ENCODE data around the gene WFDC10B.

DNA sequence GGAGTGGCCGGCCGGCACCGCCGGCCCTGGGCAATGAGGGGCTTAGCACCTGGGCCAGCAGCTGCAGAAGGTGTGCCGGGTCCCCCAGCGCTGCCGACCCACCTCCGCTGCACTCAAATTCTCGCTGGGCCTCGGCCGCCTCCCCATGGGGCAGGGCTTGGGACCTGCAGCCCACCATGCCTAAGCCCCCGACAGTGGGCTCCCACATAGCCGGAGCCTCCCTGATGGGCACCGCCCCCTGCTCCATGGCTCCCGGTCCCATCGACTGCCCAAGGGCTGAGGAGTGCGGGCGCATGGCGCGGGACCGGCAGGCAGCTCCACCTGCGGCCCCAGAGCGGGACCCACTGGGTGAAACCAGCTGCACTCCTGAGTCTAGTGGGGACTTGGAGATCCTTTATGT, 31.2 kb upstream of the WFDC10B start:
- TF ChIP-seq NR2F1 (conservative IDR thresholded peaks at IDR 0.05) (no peak), WRNIP1 (IDR thresholded peaks at IDR 0.05; ENCODE audit: borderline replicate concordance, low read depth, low read length) (no peak), MYC (IDR thresholded peaks at IDR 0.05; ENCODE audit: insufficient read depth, insufficient read length, insufficient replicate concordance, low read length, severe bottlenecking) (no peak), KDM1A (IDR thresholded peaks at IDR 0.05; ENCODE audit: borderline replicate concordance) (no peak), CHD4 (IDR thresholded peaks at IDR 0.05) (no peak), USF2 (IDR thresholded peaks at IDR 0.05; ENCODE audit: borderline replicate concordance, low read depth, low read length) (no peak), SMARCA5 (IDR thresholded peaks at IDR 0.05) (no peak), CHD2 (IDR thresholded peaks at IDR 0.05; ENCODE audit: borderline replicate concordance, low read depth, low read length) (no peak), SREBF2 (IDR thresholded peaks at IDR 0.05; ENCODE audit: low read length) (no peak), NFIC (IDR thresholded peaks at IDR 0.05; ENCODE audit: low read depth, low read length) (no peak), HDAC6 (IDR thresholded peaks at IDR 0.05; ENCODE audit: unreplicated experiment) (no peak)
- TF ChIP-seq, protein P1, sequence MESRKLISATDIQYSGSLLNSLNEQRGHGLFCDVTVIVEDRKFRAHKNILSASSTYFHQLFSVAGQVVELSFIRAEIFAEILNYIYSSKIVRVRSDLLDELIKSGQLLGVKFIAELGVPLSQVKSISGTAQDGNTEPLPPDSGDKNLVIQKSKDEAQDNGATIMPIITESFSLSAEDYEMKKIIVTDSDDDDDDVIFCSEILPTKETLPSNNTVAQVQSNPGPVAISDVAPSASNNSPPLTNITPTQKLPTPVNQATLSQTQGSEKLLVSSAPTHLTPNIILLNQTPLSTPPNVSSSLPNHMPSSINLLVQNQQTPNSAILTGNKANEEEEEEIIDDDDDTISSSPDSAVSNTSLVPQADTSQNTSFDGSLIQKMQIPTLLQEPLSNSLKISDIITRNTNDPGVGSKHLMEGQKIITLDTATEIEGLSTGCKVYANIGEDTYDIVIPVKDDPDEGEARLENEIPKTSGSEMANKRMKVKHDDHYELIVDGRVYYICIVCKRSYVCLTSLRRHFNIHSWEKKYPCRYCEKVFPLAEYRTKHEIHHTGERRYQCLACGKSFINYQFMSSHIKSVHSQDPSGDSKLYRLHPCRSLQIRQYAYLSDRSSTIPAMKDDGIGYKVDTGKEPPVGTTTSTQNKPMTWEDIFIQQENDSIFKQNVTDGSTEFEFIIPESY (IDR thresholded peaks at IDR 0.05): no peak
- TF ChIP-seq, protein P2, sequence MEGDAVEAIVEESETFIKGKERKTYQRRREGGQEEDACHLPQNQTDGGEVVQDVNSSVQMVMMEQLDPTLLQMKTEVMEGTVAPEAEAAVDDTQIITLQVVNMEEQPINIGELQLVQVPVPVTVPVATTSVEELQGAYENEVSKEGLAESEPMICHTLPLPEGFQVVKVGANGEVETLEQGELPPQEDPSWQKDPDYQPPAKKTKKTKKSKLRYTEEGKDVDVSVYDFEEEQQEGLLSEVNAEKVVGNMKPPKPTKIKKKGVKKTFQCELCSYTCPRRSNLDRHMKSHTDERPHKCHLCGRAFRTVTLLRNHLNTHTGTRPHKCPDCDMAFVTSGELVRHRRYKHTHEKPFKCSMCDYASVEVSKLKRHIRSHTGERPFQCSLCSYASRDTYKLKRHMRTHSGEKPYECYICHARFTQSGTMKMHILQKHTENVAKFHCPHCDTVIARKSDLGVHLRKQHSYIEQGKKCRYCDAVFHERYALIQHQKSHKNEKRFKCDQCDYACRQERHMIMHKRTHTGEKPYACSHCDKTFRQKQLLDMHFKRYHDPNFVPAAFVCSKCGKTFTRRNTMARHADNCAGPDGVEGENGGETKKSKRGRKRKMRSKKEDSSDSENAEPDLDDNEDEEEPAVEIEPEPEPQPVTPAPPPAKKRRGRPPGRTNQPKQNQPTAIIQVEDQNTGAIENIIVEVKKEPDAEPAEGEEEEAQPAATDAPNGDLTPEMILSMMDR (IDR thresholded peaks at IDR 0.05 in 2 of 3, conservative IDR thresholded peaks at IDR 0.05 in 1 of 3; ENCODE audit: control insufficient read depth in 2 of 3, extremely low read depth in 1 of 3, insufficient read depth in 1 of 3, low read depth in 3 of 3, low read length in 3 of 3): no peak

All from GM12878 (cell line).